AG04450 (cell line): ENCODE data around the gene SLC32A1. TPM values are rescaled to one million over a fixed set of nuclear protein-coding genes. Genes with fewer than 3 reads are reported as not detected.

ENCODE experiments used
- CTCF ChIA-PET: fragments of 300-600, 350-600 bp; formaldehyde crosslinking; extraction: SDS; loops from one replicate; lab custom pipeline; 2022; ENCODE audit warnings: antibody characterized with exemption, inconsistent platforms; lab: Charles Lee
- POLR2A ChIA-PET: fragments of 350-600 bp; formaldehyde crosslinking; extraction: SDS; loops from one replicate; lab custom pipeline; 2021; ENCODE audit warnings: antibody characterized with exemption, inconsistent platforms; lab: Yijun Ruan, JAX
- DNase-seq: peaks from one replicate; pipeline ENCODE4 v3.0.0-alpha.2; 2011; ENCODE audit warnings: low read depth, low spot score
- H3K27ac ChIP-seq: one replicate; pipeline ENCODE4 v1.5.1; 2012; ENCODE audit warnings: low read depth, low read length, control low read depth
- H3K27me3 ChIP-seq: one replicate; pipeline ENCODE4 v1.6.0; 2012; ENCODE audit warnings: low read length; ENCODE audit not compliant: control insufficient read depth, insufficient read depth
- H3K4me3 ChIP-seq: 2 replicates; pipeline ENCODE4 v1.5.1; 2011; ENCODE audit warnings: mild to moderate bottlenecking, low read depth, low read length, control low read depth
- H3K9me3 ChIP-seq: 2 replicates; pipeline ENCODE4 v1.5.1; 2012; ENCODE audit warnings: low read length; ENCODE audit not compliant: control insufficient read depth, insufficient read depth
- polyA plus RNA-seq: library from polyadenylated mRNA; depleted of rRNA; stranded (reverse); fragments of >200 nt; gene quantifications from 2 replicates; pipeline ENCODE4 v1.2.3, GENCODE V29; 2011
- TF ChIP-seq, protein P1 (sequence below): IDR thresholded peaks from 2 replicates; pipeline ENCODE4 v1.5.1; 2011; ENCODE audit warnings: low read depth, low read length, control low read depth, inconsistent platforms

SLC32A1 gene
- polyA plus RNA-seq, 1 experiment = not detected

DNA sequence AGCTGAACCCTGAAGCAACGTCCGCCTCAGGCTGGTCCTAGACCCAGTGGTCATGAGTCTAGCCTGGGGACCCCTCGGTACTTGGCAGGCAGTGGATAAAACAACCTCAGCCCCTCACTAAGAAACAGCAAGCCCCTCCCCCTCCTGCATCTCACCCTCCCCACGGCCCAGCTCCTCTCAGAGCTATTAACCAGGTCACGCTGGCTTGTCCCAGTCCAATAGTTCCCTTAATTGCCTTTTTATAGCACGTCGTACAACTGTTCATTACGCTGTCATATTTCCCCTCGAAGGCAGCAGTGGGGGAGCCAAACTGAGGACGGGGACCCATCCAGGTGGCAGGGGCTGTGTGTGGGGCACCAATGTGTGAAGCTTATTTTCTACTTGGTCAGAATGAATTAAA, 8.6 kb upstream of the SLC32A1 start:
- DNase-seq = no peak
- Histone ChIP-seq H3K4me3 (no peak overlapping the region), H3K27ac (no peak overlapping the region), H3K27me3 (peaks cover 21% of the 10 kb centered on the region), H3K9me3 (no peaks in the 10 kb centered on the region)
- ChIA-PET CTCF (interaction anchor here (0.7 kb wide), 1 partner anchor 27 kb away, joined by 3 read pairs; no protein-coding TSS in a partner anchor), POLR2A (interaction anchor here (0.5 kb wide), 1 partner anchor 261 kb away, joined by 9 read pairs; no protein-coding TSS in a partner anchor)
- TF ChIP-seq, protein P1, sequence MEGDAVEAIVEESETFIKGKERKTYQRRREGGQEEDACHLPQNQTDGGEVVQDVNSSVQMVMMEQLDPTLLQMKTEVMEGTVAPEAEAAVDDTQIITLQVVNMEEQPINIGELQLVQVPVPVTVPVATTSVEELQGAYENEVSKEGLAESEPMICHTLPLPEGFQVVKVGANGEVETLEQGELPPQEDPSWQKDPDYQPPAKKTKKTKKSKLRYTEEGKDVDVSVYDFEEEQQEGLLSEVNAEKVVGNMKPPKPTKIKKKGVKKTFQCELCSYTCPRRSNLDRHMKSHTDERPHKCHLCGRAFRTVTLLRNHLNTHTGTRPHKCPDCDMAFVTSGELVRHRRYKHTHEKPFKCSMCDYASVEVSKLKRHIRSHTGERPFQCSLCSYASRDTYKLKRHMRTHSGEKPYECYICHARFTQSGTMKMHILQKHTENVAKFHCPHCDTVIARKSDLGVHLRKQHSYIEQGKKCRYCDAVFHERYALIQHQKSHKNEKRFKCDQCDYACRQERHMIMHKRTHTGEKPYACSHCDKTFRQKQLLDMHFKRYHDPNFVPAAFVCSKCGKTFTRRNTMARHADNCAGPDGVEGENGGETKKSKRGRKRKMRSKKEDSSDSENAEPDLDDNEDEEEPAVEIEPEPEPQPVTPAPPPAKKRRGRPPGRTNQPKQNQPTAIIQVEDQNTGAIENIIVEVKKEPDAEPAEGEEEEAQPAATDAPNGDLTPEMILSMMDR = no peak

DNA sequence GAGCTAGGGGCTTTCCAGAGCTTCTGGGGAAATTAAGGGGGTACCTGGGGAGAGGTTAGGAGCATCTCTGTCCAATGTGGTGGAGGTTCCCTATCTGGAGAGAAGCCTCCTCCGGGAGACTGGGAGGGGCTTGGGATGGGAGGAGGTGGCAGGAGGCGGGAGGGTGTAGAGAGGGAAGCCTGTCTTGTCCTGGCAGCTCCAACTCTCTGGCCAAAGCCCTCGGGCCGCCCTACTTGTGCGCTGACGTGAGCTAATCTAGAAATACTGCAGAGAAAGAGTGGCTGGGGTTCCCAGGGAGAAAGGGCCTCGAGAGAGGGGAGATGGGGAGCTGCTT, 1.6 kb upstream of the SLC32A1 start:
- POLR2A ChIA-PET = no interaction called here
- TF ChIP-seq, protein P1 = no peak
- no peak overlapping the region for H3K4me3 ChIP-seq
- peaks cover 75% of the 10 kb centered on the region for H3K27me3 ChIP-seq
- CTCF ChIA-PET = no interaction called here
- peaks cover 20% of the 10 kb centered on the region; the same call in 1 of the 2 replicates for H3K9me3 ChIP-seq
- no peak overlapping the region for H3K27ac ChIP-seq
- DNase-seq = no peak

DNA sequence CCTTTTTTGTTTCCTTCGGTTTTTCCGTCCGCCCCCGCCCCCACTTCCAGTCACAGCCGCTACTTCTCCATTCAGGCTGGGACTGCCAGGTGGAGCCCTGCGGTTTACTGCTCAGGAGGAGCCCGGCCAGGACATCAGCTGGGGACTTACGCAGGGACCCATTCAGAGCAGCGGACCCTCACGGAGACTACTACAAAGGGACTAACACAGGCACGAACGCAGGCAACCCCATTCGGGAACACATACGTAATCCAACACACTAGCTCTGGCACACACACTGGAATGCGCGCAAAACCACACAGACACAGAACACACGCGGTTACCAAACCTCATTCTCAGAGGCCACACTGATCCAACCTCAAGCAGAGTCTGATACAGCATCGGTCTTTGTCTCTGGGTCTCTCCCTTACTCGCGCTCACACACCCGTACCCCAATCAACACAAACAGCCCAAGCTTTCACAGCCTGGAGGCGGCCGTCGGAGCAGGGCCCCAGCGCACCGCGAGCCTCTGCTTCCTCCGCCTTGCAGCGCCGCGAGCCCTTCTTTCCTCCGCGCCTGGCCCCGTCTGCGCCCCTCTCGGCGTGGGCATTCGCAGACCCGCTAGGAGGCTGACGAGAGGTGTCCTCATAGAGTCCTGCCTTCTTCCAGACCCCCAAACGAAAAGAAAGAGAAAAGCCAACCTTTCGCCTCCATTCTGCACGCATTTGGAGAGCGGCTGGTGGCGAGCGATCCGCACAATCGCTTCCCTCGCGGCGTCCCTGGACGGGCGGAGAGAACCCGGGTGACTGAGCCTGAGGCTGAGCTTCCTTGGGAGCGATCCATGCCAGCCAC, 1.1 kb upstream of the SLC32A1 start:
- no peak for DNase-seq
- ChIA-PET POLR2A (no interaction called here), CTCF (no interaction called here)
- H3K27ac ChIP-seq = no peak overlapping the region
- H3K9me3 ChIP-seq = peaks cover 25% of the 10 kb centered on the region; the same call in 1 of the 2 replicates
- peaks cover 81% of the 10 kb centered on the region for H3K27me3 ChIP-seq
- no peak overlapping the region for H3K4me3 ChIP-seq
- TF ChIP-seq, protein P1 = no peak

DNA sequence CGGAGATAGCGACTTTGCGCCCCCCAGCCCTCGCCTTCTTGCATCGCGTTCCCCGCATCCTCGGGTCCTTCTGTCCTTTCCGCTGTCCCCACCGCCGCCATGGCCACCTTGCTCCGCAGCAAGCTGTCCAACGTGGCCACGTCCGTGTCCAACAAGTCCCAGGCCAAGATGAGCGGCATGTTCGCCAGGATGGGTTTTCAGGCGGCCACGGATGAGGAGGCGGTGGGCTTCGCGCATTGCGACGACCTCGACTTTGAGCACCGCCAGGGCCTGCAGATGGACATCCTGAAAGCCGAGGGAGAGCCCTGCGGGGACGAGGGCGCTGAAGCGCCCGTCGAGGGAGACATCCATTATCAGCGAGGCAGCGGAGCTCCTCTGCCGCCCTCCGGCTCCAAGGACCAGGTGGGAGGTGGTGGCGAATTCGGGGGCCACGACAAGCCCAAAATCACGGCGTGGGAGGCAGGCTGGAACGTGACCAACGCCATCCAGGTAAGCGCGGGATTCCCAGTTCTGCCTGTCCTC, 401 bp downstream of the SLC32A1 start:
- peaks cover 89% of the 10 kb centered on the region for H3K27me3 ChIP-seq
- TF ChIP-seq, protein P1 = no peak
- ChIA-PET POLR2A (no interaction called here), CTCF (interaction anchor here (0.6 to 1.1 kb wide), 3 partner anchors 26 to 158 kb away, joined by 3 read pairs; no protein-coding TSS in a partner anchor)
- DNase-seq = no peak
- H3K4me3 ChIP-seq = no peak overlapping the region
- H3K27ac ChIP-seq = no peak overlapping the region
- peaks cover 28% of the 10 kb centered on the region; the same call in 1 of the 2 replicates for H3K9me3 ChIP-seq
